SK-N-SH treated with all-trans-retinoic acid at 6 μM for 48 hours (cell line): ENCODE data around the gene ZNF648.

Experiments
- ATAC-seq: fragments of 200-7000 bp; cut with Tn5 transposase; 3 replicates; pipeline ENCODE4 v1.9.1; 2020; ENCODE audit warnings: mild to moderate bottlenecking, moderate library complexity
- ARNTL ChIP-seq: fragments of 450-650 bp; formaldehyde crosslinking; IDR thresholded peaks from 2 replicates; pipeline ENCODE4 v1.5.0; 2020; ENCODE audit warnings: low read depth, mild to moderate bottlenecking, moderate library complexity, borderline replicate concordance
- BACH2 ChIP-seq: fragments of 250-450 bp; sonication (Bioruptor Pico); IDR thresholded peaks from 2 replicates; pipeline ENCODE4 v1.9.0; 2021; ENCODE audit warnings: mild to moderate bottlenecking, borderline replicate concordance
- CSDC2 ChIP-seq: fragments of 250-450 bp; sonication (Bioruptor Pico); IDR thresholded peaks from 2 replicates; pipeline ENCODE4 v1.5.0; 2020; ENCODE audit warnings: mild to moderate bottlenecking, moderate library complexity
- ESRRG ChIP-seq: fragments of 250-450 bp; sonication (Bioruptor Pico); IDR thresholded peaks from 2 replicates; pipeline ENCODE4 v1.6.1; 2021; ENCODE audit warnings: mild to moderate bottlenecking
- GLIS3 ChIP-seq: fragments of 250-450 bp; sonication (Bioruptor Pico); IDR thresholded peaks from 2 replicates; pipeline ENCODE4 v1.5.0; 2020; ENCODE audit warnings: mild to moderate bottlenecking, moderate library complexity
- ISL1 ChIP-seq: fragments of 250-450 bp; sonication (Bioruptor Pico); IDR thresholded peaks from 2 replicates; pipeline ENCODE4 v2.1.2; 2022; ENCODE audit warnings: mild to moderate bottlenecking, moderate library complexity
- OSR1 ChIP-seq: fragments of 250-450 bp; sonication (Bioruptor Pico); IDR thresholded peaks from 2 replicates; pipeline ENCODE4 v1.8.0; 2022; ENCODE audit warnings: moderate library complexity, mild to moderate bottlenecking, inconsistent platforms
- PPARA ChIP-seq: fragments of 250-450 bp; sonication (Bioruptor Pico); IDR thresholded peaks from 2 replicates; pipeline ENCODE4 v1.5.0; 2020; ENCODE audit warnings: mild to moderate bottlenecking, borderline replicate concordance
- RARB ChIP-seq: fragments of 250-450 bp; sonication (Bioruptor Pico); IDR thresholded peaks from 2 replicates; pipeline ENCODE4 v1.8.0; 2021; ENCODE audit warnings: mild to moderate bottlenecking, moderate library complexity
- SNAI2 ChIP-seq: fragments of 250-450 bp; sonication (Bioruptor Pico); IDR thresholded peaks from 2 replicates; pipeline ENCODE4 v1.5.0; 2020; ENCODE audit warnings: mild to moderate bottlenecking, moderate library complexity
- TOX ChIP-seq: fragments of 250-450 bp; sonication (Bioruptor Pico); IDR thresholded peaks from 2 replicates; pipeline ENCODE4 v1.8.0; 2021; ENCODE audit warnings: mild to moderate bottlenecking, moderate library complexity, borderline replicate concordance
- ZC3H10 ChIP-seq: fragments of 250-450 bp; sonication (Bioruptor Pico); IDR thresholded peaks from 2 replicates; pipeline ENCODE4 v1.5.1; 2021; ENCODE audit warnings: mild to moderate bottlenecking, moderate library complexity
- ZFP3 ChIP-seq: fragments of 250-450 bp; sonication (Bioruptor Pico); IDR thresholded peaks from 2 replicates; pipeline ENCODE4 v1.5.0; 2020; ENCODE audit warnings: mild to moderate bottlenecking, moderate library complexity
- ZFP30 ChIP-seq: fragments of 450-650 bp; formaldehyde crosslinking; IDR thresholded peaks from 2 replicates; pipeline ENCODE4 v1.5.0; 2022; ENCODE audit warnings: mild to moderate bottlenecking, moderate library complexity
- ZNF565 ChIP-seq: fragments of 450-650 bp; formaldehyde crosslinking; conservative IDR thresholded peaks from 2 replicates; pipeline ENCODE4 v1.5.0; 2020; ENCODE audit warnings: low read depth, mild to moderate bottlenecking, moderate library complexity
- ZNF70 ChIP-seq: fragments of 450-650 bp; formaldehyde crosslinking; IDR thresholded peaks from 2 replicates; pipeline ENCODE4 v1.5.0; 2020; ENCODE audit warnings: mild to moderate bottlenecking, moderate library complexity
- ZNF8 ChIP-seq: fragments of 450-650 bp; formaldehyde crosslinking; IDR thresholded peaks from 2 replicates; pipeline ENCODE4 v1.5.0; 2020; ENCODE audit warnings: mild to moderate bottlenecking, moderate library complexity
- TF ChIP-seq, protein P1 (sequence below): fragments of 250-450 bp; sonication (Bioruptor Pico); IDR thresholded peaks from 2 replicates; pipeline ENCODE4 v1.5.1; 2020; ENCODE audit warnings: low read depth, mild to moderate bottlenecking, moderate library complexity
- TF ChIP-seq, protein P2 (sequence below): fragments of 250-450 bp; sonication (Bioruptor Pico); IDR thresholded peaks from 2 replicates; pipeline ENCODE4 v1.8.0; 2020; ENCODE audit warnings: mild to moderate bottlenecking, moderate library complexity, borderline replicate concordance
- TF ChIP-seq, protein P3 (sequence below): fragments of 250-450 bp; sonication (Bioruptor Pico); IDR thresholded peaks from 2 replicates; pipeline ENCODE4 v1.5.0; 2020; ENCODE audit warnings: mild to moderate bottlenecking, moderate library complexity
- TF ChIP-seq, protein P4 (sequence below): fragments of 250-450 bp; sonication (Bioruptor Pico); IDR thresholded peaks from 2 replicates; pipeline ENCODE4 v1.8.0; 2021; ENCODE audit warnings: low read depth, mild to moderate bottlenecking, moderate library complexity, borderline replicate concordance
- TF ChIP-seq, protein P5 (sequence below): fragments of 250-450 bp; sonication (Bioruptor Pico); IDR thresholded peaks from 2 replicates; pipeline ENCODE4 v1.5.1; 2021; ENCODE audit warnings: mild to moderate bottlenecking, moderate library complexity

ZNF648 gene

DNA sequence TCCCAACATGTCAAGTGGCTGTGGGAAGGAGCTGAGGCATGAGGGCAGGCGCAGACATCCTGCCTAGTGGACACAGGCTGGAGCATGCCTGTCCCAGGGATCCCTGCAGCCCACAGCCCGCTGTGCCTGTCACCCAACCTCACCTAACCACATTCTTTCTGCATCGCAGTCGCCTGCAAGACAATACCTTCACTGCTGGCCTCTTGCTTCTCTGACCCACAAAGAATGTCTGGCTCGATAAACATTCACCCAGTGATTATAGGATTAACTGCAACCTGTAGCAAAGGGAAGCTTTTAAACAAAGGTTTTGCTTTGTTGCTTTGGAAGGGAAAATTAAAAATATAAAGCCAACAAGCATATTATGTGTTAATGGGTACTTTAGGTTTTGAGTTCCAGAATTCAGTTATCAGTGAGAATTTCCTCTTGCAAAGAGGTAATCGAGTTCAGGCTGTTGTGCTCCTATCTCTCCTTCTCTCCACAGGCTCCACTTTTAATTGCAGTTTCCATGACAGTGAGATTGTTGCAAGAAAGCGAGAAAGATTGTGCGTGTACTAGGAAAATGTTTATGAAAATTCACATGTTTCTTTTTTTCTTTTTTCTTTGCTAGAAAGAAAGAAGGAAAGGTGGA lies 40.0 kb upstream of the ZNF648 start:
- TF ChIP-seq, protein P1, sequence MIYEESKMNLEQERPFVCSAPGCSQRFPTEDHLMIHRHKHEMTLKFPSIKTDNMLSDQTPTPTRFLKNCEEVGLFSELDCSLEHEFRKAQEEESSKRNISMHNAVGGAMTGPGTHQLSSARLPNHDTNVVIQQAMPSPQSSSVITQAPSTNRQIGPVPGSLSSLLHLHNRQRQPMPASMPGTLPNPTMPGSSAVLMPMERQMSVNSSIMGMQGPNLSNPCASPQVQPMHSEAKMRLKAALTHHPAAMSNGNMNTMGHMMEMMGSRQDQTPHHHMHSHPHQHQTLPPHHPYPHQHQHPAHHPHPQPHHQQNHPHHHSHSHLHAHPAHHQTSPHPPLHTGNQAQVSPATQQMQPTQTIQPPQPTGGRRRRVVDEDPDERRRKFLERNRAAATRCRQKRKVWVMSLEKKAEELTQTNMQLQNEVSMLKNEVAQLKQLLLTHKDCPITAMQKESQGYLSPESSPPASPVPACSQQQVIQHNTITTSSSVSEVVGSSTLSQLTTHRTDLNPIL, result no peak
- TF ChIP-seq ZNF8 (CRISPR knock-in tag) (no peak), SNAI2 (CRISPR knock-in tag) (no peak), CSDC2 (CRISPR knock-in tag) (no peak), PPARA (CRISPR knock-in tag) (no peak), ZFP30 (CRISPR knock-in tag) (no peak), GLIS3 (CRISPR knock-in tag) (no peak), RARB (no peak), BACH2 (CRISPR knock-in tag) (no peak), OSR1 (no peak), ZC3H10 (no peak), ARNTL (no peak), ISL1 (CRISPR knock-in tag) (no peak)
- TF ChIP-seq, protein P2, sequence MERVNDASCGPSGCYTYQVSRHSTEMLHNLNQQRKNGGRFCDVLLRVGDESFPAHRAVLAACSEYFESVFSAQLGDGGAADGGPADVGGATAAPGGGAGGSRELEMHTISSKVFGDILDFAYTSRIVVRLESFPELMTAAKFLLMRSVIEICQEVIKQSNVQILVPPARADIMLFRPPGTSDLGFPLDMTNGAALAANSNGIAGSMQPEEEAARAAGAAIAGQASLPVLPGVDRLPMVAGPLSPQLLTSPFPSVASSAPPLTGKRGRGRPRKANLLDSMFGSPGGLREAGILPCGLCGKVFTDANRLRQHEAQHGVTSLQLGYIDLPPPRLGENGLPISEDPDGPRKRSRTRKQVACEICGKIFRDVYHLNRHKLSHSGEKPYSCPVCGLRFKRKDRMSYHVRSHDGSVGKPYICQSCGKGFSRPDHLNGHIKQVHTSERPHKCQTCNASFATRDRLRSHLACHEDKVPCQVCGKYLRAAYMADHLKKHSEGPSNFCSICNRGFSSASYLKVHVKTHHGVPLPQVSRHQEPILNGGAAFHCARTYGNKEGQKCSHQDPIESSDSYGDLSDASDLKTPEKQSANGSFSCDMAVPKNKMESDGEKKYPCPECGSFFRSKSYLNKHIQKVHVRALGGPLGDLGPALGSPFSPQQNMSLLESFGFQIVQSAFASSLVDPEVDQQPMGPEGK, result no peak
- TF ChIP-seq, protein P3, sequence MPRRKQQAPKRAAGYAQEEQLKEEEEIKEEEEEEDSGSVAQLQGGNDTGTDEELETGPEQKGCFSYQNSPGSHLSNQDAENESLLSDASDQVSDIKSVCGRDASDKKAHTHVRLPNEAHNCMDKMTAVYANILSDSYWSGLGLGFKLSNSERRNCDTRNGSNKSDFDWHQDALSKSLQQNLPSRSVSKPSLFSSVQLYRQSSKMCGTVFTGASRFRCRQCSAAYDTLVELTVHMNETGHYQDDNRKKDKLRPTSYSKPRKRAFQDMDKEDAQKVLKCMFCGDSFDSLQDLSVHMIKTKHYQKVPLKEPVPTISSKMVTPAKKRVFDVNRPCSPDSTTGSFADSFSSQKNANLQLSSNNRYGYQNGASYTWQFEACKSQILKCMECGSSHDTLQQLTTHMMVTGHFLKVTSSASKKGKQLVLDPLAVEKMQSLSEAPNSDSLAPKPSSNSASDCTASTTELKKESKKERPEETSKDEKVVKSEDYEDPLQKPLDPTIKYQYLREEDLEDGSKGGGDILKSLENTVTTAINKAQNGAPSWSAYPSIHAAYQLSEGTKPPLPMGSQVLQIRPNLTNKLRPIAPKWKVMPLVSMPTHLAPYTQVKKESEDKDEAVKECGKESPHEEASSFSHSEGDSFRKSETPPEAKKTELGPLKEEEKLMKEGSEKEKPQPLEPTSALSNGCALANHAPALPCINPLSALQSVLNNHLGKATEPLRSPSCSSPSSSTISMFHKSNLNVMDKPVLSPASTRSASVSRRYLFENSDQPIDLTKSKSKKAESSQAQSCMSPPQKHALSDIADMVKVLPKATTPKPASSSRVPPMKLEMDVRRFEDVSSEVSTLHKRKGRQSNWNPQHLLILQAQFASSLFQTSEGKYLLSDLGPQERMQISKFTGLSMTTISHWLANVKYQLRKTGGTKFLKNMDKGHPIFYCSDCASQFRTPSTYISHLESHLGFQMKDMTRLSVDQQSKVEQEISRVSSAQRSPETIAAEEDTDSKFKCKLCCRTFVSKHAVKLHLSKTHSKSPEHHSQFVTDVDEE (CRISPR knock-in tag), result no peak
- TF ChIP-seq, protein P4, sequence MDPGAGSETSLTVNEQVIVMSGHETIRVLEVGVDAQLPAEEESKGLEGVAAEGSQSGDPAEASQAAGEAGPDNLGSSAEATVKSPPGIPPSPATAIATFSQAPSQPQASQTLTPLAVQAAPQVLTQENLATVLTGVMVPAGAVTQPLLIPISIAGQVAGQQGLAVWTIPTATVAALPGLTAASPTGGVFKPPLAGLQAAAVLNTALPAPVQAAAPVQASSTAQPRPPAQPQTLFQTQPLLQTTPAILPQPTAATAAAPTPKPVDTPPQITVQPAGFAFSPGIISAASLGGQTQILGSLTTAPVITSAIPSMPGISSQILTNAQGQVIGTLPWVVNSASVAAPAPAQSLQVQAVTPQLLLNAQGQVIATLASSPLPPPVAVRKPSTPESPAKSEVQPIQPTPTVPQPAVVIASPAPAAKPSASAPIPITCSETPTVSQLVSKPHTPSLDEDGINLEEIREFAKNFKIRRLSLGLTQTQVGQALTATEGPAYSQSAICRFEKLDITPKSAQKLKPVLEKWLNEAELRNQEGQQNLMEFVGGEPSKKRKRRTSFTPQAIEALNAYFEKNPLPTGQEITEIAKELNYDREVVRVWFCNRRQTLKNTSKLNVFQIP, result no peak
- TF ChIP-seq, all 23 proteins: peak for 0
- ATAC-seq, result no peak

DNA sequence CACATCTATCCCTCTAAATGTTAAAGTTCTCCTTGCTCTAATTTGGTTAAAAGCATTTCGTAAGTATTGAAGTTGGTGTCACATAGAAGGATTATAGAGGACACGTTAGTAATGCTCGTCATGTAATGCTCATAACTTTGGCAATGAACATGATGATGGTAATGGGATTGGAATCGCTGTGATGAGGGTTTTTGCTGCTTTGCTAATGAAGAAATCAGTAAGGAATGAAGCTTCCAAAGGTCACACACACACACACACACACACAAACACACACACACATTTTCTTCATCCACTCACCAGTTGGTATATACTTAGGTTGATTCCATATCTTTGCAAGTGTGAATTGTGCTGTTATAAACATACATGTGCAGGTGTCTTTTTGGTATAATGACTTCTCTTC lies 36.8 kb upstream of the ZNF648 start:
- no peak for ATAC-seq
- no peak for TF ChIP-seq PPARA (CRISPR knock-in tag)
- TF ChIP-seq OSR1, result no peak
- TF ChIP-seq ZFP3, result no peak
- no peak for TF ChIP-seq CSDC2 (CRISPR knock-in tag)
- TF ChIP-seq ZNF565 (CRISPR knock-in tag), result no peak
- TF ChIP-seq, protein P5, sequence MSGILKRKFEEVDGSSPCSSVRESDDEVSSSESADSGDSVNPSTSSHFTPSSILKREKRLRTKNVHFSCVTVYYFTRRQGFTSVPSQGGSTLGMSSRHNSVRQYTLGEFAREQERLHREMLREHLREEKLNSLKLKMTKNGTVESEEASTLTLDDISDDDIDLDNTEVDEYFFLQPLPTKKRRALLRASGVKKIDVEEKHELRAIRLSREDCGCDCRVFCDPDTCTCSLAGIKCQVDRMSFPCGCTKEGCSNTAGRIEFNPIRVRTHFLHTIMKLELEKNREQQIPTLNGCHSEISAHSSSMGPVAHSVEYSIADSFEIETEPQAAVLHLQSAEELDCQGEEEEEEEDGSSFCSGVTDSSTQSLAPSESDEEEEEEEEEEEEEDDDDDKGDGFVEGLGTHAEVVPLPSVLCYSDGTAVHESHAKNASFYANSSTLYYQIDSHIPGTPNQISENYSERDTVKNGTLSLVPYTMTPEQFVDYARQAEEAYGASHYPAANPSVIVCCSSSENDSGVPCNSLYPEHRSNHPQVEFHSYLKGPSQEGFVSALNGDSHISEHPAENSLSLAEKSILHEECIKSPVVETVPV (CRISPR knock-in tag), result no peak
- no peak for TF ChIP-seq RARB
- no peak for TF ChIP-seq ZNF70 (CRISPR knock-in tag)
- TF ChIP-seq ZFP30 (CRISPR knock-in tag), result no peak
- TF ChIP-seq, protein P2, result no peak
- no peak for TF ChIP-seq TOX
- TF ChIP-seq ZNF8 (CRISPR knock-in tag), result no peak
- no peak for TF ChIP-seq ESRRG (CRISPR knock-in tag)
- TF ChIP-seq, protein P1, result no peak
